OCI-LY1 (cell line): ENCODE results near the gene CIB2.

Source experiments
- CTCF ChIP-seq: fragments of 200-600 bp; sonication (generic), shearing (Covaris generic); IDR thresholded peaks from 2 replicates; pipeline ENCODE4 v1.5.1; 2017; ENCODE audit warnings: mild to moderate bottlenecking, antibody characterized with exemption, low read length, moderate library complexity, mixed read lengths
- EZH2 ChIP-seq: fragments of 200-600 bp; sonication (generic), shearing (Covaris generic); IDR thresholded peaks from 2 replicates; pipeline ENCODE4 v1.8.0; 2017; ENCODE audit warnings: borderline replicate concordance, mixed run types, mild to moderate bottlenecking, antibody characterized with exemption, low read length, moderate library complexity, mixed read lengths

- no peak for TF ChIP-seq CTCF
- no peak for TF ChIP-seq EZH2
Measured at GRCh38 chr15:78154955-78155354, 23.7 kb upstream of the CIB2 start.
